DMS153 (cell line): Measurements from ENCODE around the gene ACADSB.

Experiments used
- DNase-seq: peaks from one replicate; lab custom pipeline; 2025; lab: John Stamatoyannopoulos, UW

Gene ACADSB

GRCh38 chr10:123042708-123043408, 34.1 kb downstream of the ACADSB start:
- no peak for DNase-seq

- peak; percentile 64 for DNase-seq
These were observed 34.7 kb downstream of the ACADSB start for GRCh38 chr10:123043409-123043925.

- peak; percentile 43 for DNase-seq
These were observed 35.6 kb downstream of the ACADSB start for GRCh38 chr10:123044391-123044790.

GRCh38 chr10:123045961-123046731, 37.3 kb downstream of the ACADSB start:
- no peak for DNase-seq

GRCh38 chr10:123057968-123058367, 49.2 kb downstream of the ACADSB start:
- no peak for DNase-seq

- DNase-seq: no peak
These were observed 53.1 kb downstream of the ACADSB start for GRCh38 chr10:123061865-123062264.

- no peak for DNase-seq
These were observed 53.9 kb downstream of the ACADSB start for GRCh38 chr10:123062726-123063125.

GRCh38 chr10:123068087-123068853, 59.5 kb downstream of the ACADSB start:
- no peak for DNase-seq

- no peak for DNase-seq
These were observed 60.6 kb downstream of the ACADSB start for GRCh38 chr10:123069246-123069986.

- no peak for DNase-seq
These were observed 64.4 kb downstream of the ACADSB start for GRCh38 chr10:123073187-123073586.

GRCh38 chr10:123074215-123074614, 65.4 kb downstream of the ACADSB start:
- DNase-seq: no peak

GRCh38 chr10:123081896-123082295, 73.1 kb downstream of the ACADSB start:
- DNase-seq: no peak

- DNase-seq: no peak
These were observed 75.0 kb downstream of the ACADSB start for GRCh38 chr10:123083811-123084210.

GRCh38 chr10:123086281-123086680, 77.5 kb downstream of the ACADSB start:
- no peak for DNase-seq

- DNase-seq: no peak
These were observed 78.5 kb downstream of the ACADSB start for GRCh38 chr10:123087348-123087747.

- no peak for DNase-seq
These were observed 79.0 kb downstream of the ACADSB start for GRCh38 chr10:123087786-123088185.

GRCh38 chr10:123092635-123093414, 84.0 kb downstream of the ACADSB start:
- DNase-seq: no peak

GRCh38 chr10:123093489-123093888, 84.7 kb downstream of the ACADSB start:
- DNase-seq: no peak

GRCh38 chr10:123096452-123096851, 87.6 kb downstream of the ACADSB start:
- DNase-seq: no peak

GRCh38 chr10:123097039-123097438, 88.2 kb downstream of the ACADSB start:
- no peak for DNase-seq
